Transverse colon (tissue), 4 donors: ENCODE data around the gene ZNF862. TPM values are rescaled to one million over a fixed set of nuclear protein-coding genes. Genes with fewer than 3 reads are reported as not detected.

Experiments
- DNase-seq: peaks from one replicate; pipeline ENCODE4 v3.0.0-alpha.2; 2019
- H3K27ac ChIP-seq, 4 donors: fragments of 200-600 bp; sonication (generic); 2 replicates each; pipeline ENCODE4 v1.5.1; 2016 to 2018; ENCODE audit warnings: inconsistent platforms in 4 of 4
- H3K27me3 ChIP-seq: fragments of 200-600 bp; sonication (generic); 2 replicates; pipeline ENCODE4 v1.5.1; 2017; ENCODE audit warnings: inconsistent platforms
- H3K36me3 ChIP-seq, 4 donors: fragments of 200-600 bp; sonication (generic); 2 replicates each; pipeline ENCODE4 v1.5.1; 2017 to 2019; ENCODE audit warnings: inconsistent platforms in 4 of 4
- H3K4me1 ChIP-seq, 4 donors: fragments of 200-600 bp; sonication (generic); 2 replicates each; pipeline ENCODE4 v1.5.1; 2017 to 2020; ENCODE audit warnings: inconsistent platforms in 4 of 4
- H3K4me3 ChIP-seq, 4 donors: fragments of 200-600 bp; sonication (generic); 1 replicate in 1 of 4; 2 replicates in 3 of 4; pipeline versions ENCODE4 v1.5.1 to v1.6.1; 2017 to 2019; ENCODE audit warnings: inconsistent platforms in 4 of 4
- H3K9me3 ChIP-seq, 2 donors: fragments of 200-600 bp; sonication (generic); 2 replicates each; pipeline ENCODE4 v1.5.1; 2017 to 2019; ENCODE audit warnings: inconsistent platforms in 2 of 2
- EP300 ChIP-seq: sonication (generic); formaldehyde crosslinking; IDR thresholded peaks from one replicate; pipeline ENCODE4 v1.6.1; 2017; ENCODE audit warnings: antibody characterized with exemption, low read depth
- POLR2A ChIP-seq: fragments of 450-650 bp; IDR thresholded peaks from one replicate; pipeline ENCODE4 v1.6.1; 2016; ENCODE audit warnings: antibody characterized with exemption, mild to moderate bottlenecking, moderate library complexity
- POLR2AphosphoS5 ChIP-seq, 3 donors: sonication (generic); formaldehyde crosslinking; IDR thresholded peaks; one replicate each; pipeline ENCODE4 v1.6.1; 2016; ENCODE audit warnings: antibody characterized with exemption in 3 of 3
- WGBS, 2 donors: methylation state at CpG; one replicate each; pipeline ENCODE4 v1.1.5; 2018; ENCODE audit warnings: low coverage in 1 of 2; 5-methylcytosine and 5-hydroxymethylcytosine counted together
- in situ Hi-C, 4 donors: fragments of 200-750 bp; cut with MboI; loops; one replicate each; pipeline versions ENCODE4 v1.15.0 to v1.15.1; 2017; ENCODE audit warnings: low sequenced_read_pairs in 3 of 4, low pct_ligation_motif_present in 1 of 4, low pct_unique_long_range_greater_than_20kb in 1 of 4
- intact Hi-C: fragments of 100-400 bp; cut with DNase I; formaldehyde crosslinking; loops from one replicate; pipeline ENCODE4 v1.15.1; 2023; ENCODE audit warnings: low total_unique reads
- total RNA-seq, 4 donors: library from RNA; depleted of rRNA; stranded (reverse); fragments of >200 nt; gene quantifications; one replicate each; pipeline ENCODE4 v1.1.0, GENCODE V29; 2016
- TF ChIP-seq, protein P1 (sequence below), 5 experiments: fragments of 200-600 bp in 3 of 5; fragments of 450-650 bp in 2 of 5; sonication (generic) in 3 of 5; IDR thresholded peaks; 1 replicate in 2 of 5; 2 replicates in 3 of 5; pipeline ENCODE4 v1.5.1; 2016 to 2017; ENCODE audit warnings: antibody characterized with exemption in 5 of 5, inconsistent platforms in 3 of 5, mild to moderate bottlenecking in 2 of 5, moderate library complexity in 1 of 5

Gene ZNF862
- total RNA-seq, result 10 to 100 TPM; 12.7 to 23.5 (median 17.6) TPM

DNA sequence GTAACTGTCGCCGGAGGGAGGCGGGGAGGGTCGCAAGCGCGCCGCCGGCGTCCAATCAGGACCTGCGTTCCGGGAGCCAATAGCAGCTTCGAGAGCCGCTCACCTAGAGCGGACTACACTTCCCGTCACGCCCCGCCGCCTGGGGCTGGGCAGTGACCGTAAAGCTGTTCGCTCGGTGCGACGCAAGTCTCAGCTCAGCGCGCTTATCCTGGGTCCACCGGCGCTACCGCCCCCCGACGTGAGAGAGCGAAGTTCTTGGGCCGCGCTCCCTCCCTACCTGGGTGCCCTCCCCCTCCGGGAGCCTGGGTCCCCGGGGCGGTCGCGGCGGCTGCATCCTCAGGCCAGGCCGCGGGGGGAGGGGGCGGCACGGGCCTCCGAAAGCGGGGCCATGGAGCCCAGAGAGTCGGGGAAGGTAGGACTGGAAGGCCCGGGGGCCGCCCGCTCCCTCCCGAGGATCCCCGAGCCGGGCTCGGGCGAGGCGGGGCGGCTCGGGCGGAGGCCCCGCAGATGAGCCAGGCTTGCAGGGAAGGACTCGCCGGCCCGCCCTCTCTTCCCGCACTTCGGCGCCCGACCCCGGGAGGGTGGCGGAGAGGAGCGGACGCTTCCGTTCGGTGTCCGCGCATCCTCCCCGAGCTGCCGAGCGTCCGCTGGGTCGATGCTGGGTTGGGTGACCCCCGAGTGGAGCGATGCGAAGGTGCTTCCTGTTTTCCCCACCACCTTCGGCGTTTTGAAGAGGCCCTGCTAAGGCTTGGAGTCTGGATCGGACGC is at the start of gene ZNF862:
Gene ZNF862, plus strand, starts transcription at position 152 of the 768 bp plus-strand sequence. Its CDS starts 237 bp downstream, at position 389.
- TF ChIP-seq, protein P1, sequence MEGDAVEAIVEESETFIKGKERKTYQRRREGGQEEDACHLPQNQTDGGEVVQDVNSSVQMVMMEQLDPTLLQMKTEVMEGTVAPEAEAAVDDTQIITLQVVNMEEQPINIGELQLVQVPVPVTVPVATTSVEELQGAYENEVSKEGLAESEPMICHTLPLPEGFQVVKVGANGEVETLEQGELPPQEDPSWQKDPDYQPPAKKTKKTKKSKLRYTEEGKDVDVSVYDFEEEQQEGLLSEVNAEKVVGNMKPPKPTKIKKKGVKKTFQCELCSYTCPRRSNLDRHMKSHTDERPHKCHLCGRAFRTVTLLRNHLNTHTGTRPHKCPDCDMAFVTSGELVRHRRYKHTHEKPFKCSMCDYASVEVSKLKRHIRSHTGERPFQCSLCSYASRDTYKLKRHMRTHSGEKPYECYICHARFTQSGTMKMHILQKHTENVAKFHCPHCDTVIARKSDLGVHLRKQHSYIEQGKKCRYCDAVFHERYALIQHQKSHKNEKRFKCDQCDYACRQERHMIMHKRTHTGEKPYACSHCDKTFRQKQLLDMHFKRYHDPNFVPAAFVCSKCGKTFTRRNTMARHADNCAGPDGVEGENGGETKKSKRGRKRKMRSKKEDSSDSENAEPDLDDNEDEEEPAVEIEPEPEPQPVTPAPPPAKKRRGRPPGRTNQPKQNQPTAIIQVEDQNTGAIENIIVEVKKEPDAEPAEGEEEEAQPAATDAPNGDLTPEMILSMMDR (IDR thresholded peaks at IDR 0.05), result no peak
- TF ChIP-seq EP300 (no peak), POLR2AphosphoS5 (IDR thresholded peaks at IDR 0.05) (peak; percentile 83 to 94 (median 88)), POLR2A (peak; percentile 73)
- intact Hi-C loops, result no loop called here
- Histone ChIP-seq H3K36me3 (no peaks in the 10 kb centered on the region), H3K27ac (peak within 1 kb of the TSS; percentile 90 to 96 (median 94)), H3K4me3 (peak within 1 kb of the TSS; percentile 71 to 92 (median 88)), H3K4me1 (peaks cover 6 to 13% (median 10%) of the 10 kb centered on the region in 4 donors), H3K27me3 (peaks cover 5% of the 10 kb centered on the region), H3K9me3 (no peaks in the 10 kb centered on the region)
- WGBS, 2 donors, result 1% methylated on average over 39 of the region's 86 CpGs; no CpG with 5 or more reads in 1 of the 2 donors
- in situ Hi-C loops, result no loop called here
- peak; percentile 98 for DNase-seq

DNA sequence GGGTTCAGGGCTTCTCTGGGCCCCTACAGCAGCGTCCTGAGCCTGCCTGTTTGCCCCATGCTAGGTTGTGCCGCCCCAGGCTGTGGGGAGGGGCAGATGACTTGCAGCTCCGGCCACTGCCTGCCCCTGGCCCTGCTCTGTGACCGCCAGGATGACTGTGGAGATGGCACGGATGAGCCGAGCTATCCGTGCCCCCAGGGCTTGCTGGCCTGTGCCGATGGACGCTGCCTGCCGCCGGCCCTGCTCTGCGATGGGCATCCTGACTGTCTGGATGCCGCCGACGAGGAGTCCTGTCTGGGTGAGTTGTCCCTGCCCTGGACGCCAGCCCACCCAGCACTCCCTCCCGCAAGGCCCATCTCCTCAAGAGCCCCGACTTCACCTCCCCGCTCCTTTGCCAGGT is 49.1 kb upstream of the ZNF862 start:
- DNase-seq, result no peak
- intact Hi-C loops, result no loop called here
- Histone ChIP-seq H3K4me3 (no peak overlapping the region), H3K27ac (no peak overlapping the region), H3K27me3 (peaks cover 47% of the 10 kb centered on the region), H3K9me3 (no peaks in the 10 kb centered on the region), H3K4me1 (peaks cover 0 to 4% (median 0%) of the 10 kb centered on the region in 4 donors), H3K36me3 (no peaks in the 10 kb centered on the region)
- no peak for TF ChIP-seq POLR2AphosphoS5 (IDR thresholded peaks at IDR 0.05)
- no peak for TF ChIP-seq EP300
- in situ Hi-C loops, result no loop called here
- 85% methylated on average over 19 of the region's 19 CpGs; no CpG with 5 or more reads in 1 of the 2 donors for WGBS, 2 donors

DNA sequence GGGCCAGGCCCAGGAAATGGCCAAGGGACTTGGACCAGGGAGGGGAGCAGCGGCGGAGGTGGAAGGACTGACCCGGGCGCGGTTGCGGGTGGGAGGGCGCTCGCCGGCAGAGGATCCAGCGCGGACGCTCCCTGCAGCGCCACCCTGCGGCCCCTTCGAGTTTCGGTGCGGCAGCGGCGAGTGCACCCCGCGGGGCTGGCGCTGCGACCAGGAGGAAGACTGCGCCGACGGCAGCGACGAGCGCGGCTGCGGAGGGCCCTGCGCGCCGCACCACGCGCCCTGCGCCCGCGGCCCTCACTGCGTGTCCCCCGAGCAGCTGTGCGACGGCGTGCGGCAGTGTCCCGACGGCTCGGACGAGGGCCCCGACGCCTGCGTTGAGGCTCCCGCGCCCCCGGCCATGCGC is 48.0 kb upstream of the ZNF862 start:
- peak; percentile 36 for DNase-seq
- no peak overlapping the region for H3K27ac ChIP-seq
- no peak for TF ChIP-seq POLR2A
- TF ChIP-seq, protein P1 (IDR thresholded peaks at IDR 0.05), result peak in 4 of 5 experiments; percentile 16 to 44 (median 36)
- H3K9me3 ChIP-seq, result no peaks in the 10 kb centered on the region
- no peaks in the 10 kb centered on the region for H3K36me3 ChIP-seq
- intact Hi-C loops, result no loop called here
- H3K27me3 ChIP-seq, result peaks cover 47% of the 10 kb centered on the region
- peaks cover 0 to 4% (median 0%) of the 10 kb centered on the region in 4 donors for H3K4me1 ChIP-seq
- H3K4me3 ChIP-seq, result peak overlapping the region in 1 of 4 donors; percentile 11
- in situ Hi-C loops, result no loop called here
- WGBS, 2 donors, result 19% methylated on average over 38 of the region's 56 CpGs; no CpG with 5 or more reads in 1 of the 2 donors

DNA sequence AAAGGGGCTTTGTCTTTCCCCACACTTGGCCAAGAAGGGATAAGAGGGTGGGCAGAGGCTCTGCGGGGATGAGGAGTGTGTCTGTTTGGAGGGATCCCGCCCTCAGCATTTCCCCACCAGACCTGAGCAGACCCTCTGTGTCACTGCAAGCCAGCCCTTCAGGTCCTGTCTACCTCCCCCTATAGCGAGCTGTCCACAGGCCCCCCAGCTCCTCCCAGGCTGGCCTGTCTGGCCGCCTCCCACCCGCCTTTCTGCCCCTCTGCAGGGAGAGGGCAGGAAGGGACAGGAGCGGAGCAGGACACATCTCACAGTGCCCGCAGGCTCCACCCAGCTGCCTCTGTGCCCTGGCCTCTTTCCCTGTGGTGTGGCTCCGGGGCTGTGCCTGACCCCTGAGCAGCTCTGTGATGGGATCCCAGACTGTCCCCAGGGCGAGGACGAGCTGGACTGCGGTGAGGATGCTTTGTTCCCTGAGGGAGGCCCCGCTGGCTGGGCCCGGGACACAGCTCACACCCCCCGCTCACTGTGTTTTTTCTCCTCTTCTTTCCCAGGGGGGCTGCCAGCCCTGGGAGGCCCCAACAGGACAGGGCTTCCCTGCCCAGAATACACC is 47.3 kb upstream of the ZNF862 start:
- no peak overlapping the region for H3K27ac ChIP-seq
- H3K9me3 ChIP-seq, result no peaks in the 10 kb centered on the region
- H3K27me3 ChIP-seq, result peaks cover 47% of the 10 kb centered on the region
- in situ Hi-C loops, result no loop called here
- TF ChIP-seq, protein P1 (IDR thresholded peaks at IDR 0.05), result no peak
- TF ChIP-seq EP300, result no peak
- TF ChIP-seq POLR2A, result no peak
- no peak for TF ChIP-seq POLR2AphosphoS5 (IDR thresholded peaks at IDR 0.05)
- WGBS, 2 donors, result 84 to 90% methylated on average over 2 to 14 of the region's 14 CpGs
- H3K4me1 ChIP-seq, result peaks cover 0 to 4% (median 0%) of the 10 kb centered on the region in 4 donors
- no peak overlapping the region for H3K4me3 ChIP-seq
- DNase-seq, result no peak
- intact Hi-C loops, result no loop called here
- H3K36me3 ChIP-seq, result no peaks in the 10 kb centered on the region
